Peyer's patch (tissue), 4 donors: ENCODE results near the gene C14orf119.

Experiments used
- POLR2A ChIP-seq, 2 donors: fragments of 450-650 bp; IDR thresholded peaks; one replicate each; pipeline ENCODE4 v1.5.1; 2017; ENCODE audit warnings: antibody characterized with exemption in 2 of 2, mild to moderate bottlenecking in 2 of 2, moderate library complexity in 2 of 2
- TF ChIP-seq, protein P1 (sequence below), 6 experiments: fragments of 450-650 bp in 4 of 6; fragments of 200-600 bp in 2 of 6; sonication (generic) in 1 of 6; IDR thresholded peaks; one replicate each; pipeline ENCODE4 v1.5.1; 2017 to 2019; ENCODE audit warnings: antibody characterized with exemption in 6 of 6, mild to moderate bottlenecking in 3 of 6, moderate library complexity in 1 of 6

DNA sequence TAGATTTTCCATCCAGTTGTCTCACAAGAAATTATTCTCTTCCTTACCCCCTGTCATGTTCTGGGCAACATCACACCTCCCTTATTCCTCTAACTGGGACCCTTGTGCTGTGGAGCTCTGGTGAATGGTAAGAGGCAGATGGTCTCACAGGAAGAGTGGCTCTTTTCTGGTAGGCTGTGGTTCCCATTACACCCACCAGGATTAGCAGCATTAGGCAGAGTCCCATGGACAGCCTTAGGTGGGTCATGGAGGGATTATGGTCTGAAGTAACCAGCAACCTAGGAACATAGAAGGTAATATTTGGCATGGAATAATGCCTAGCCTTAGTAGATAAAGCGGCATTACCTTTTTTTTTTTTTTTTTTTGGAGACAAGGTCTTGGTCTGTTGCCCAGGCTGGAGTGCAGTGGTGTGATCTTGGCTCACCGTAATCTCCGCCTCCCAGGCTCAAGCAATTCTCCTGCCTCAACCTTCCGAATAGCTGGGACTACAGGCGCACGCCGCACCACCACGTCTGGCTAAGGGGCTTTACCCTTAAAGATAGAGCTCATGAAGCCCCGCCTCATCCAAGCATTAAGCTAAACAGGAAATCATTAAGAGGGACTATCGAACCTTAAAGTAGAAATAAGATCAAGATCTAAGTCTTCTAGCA, 4.0 kb downstream of the C14orf119 start:
- TF ChIP-seq POLR2A (IDR thresholded peaks at IDR 0.05) = no peak
- TF ChIP-seq, protein P1, sequence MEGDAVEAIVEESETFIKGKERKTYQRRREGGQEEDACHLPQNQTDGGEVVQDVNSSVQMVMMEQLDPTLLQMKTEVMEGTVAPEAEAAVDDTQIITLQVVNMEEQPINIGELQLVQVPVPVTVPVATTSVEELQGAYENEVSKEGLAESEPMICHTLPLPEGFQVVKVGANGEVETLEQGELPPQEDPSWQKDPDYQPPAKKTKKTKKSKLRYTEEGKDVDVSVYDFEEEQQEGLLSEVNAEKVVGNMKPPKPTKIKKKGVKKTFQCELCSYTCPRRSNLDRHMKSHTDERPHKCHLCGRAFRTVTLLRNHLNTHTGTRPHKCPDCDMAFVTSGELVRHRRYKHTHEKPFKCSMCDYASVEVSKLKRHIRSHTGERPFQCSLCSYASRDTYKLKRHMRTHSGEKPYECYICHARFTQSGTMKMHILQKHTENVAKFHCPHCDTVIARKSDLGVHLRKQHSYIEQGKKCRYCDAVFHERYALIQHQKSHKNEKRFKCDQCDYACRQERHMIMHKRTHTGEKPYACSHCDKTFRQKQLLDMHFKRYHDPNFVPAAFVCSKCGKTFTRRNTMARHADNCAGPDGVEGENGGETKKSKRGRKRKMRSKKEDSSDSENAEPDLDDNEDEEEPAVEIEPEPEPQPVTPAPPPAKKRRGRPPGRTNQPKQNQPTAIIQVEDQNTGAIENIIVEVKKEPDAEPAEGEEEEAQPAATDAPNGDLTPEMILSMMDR (IDR thresholded peaks at IDR 0.05) = peak in 1 of 6 experiments; percentile 4
